IMR-90 (cell line): Measurements from ENCODE around the gene SRPRB. TPM values are rescaled to one million over a fixed set of nuclear protein-coding genes. Genes with fewer than 3 reads are reported as not detected.

Experiments used
- ATAC-seq: fragments of 200-7000 bp; cut with Tn5 transposase; 2 replicates; pipeline ENCODE4 v1.9.1; 2020; ENCODE audit warnings: low read depth, mild to moderate bottlenecking, moderate library complexity
- BruUV-seq: library from RNA; stranded (reverse); fragments of 400-500 nt; replicated peaks from 2 replicates; lab custom pipeline; 2021; lab: Mats Ljungman, UMichigan
- CTCF ChIA-PET: fragments of 300-600 bp; formaldehyde crosslinking; extraction: SDS; loops from one replicate; lab custom pipeline; 2021; ENCODE audit warnings: antibody characterized with exemption; lab: Yijun Ruan, JAX
- POLR2A ChIA-PET: fragments of 300-600 bp; sonication (Branson Sonifier 250); formaldehyde crosslinking; loops from one replicate; lab custom pipeline; 2022; ENCODE audit warnings: antibody characterized with exemption; ENCODE audit not compliant: unreplicated experiment; lab: Charles Lee
- DNase-seq: peaks from one replicate; pipeline ENCODE4 v3.0.0; 2013
- H2AFZ ChIP-seq: replicated peaks from 2 replicates; pipeline ENCODE3; 2013; ENCODE audit warnings: low read length, mild to moderate bottlenecking; ENCODE audit not compliant: poor library complexity
- H2AK5ac ChIP-seq: 2 replicates; pipeline ENCODE4 v1.6.1; 2013; ENCODE audit warnings: low read depth, low read length, inconsistent platforms
- H2AK9ac ChIP-seq: replicated peaks from 2 replicates; pipeline ENCODE3; 2013; ENCODE audit warnings: mild to moderate bottlenecking, low read depth, low read length, moderate library complexity; ENCODE audit not compliant: poor library complexity
- H2BK120ac ChIP-seq: 2 replicates; pipeline ENCODE4 v1.6.1; 2013; ENCODE audit warnings: low read depth, low read length, inconsistent platforms
- H2BK15ac ChIP-seq: 3 replicates; pipeline ENCODE4 v1.6.1; 2013; ENCODE audit warnings: low read depth, low read length, inconsistent platforms
- H2BK20ac ChIP-seq: 2 replicates; pipeline ENCODE4 v1.6.1; 2013; ENCODE audit warnings: low read depth, mild to moderate bottlenecking, inconsistent platforms, low read length, moderate library complexity
- H2BK5ac ChIP-seq: 2 replicates; pipeline ENCODE4 v1.6.1; 2013; ENCODE audit warnings: mild to moderate bottlenecking, low read depth, low read length, inconsistent platforms; ENCODE audit not compliant: poor library complexity, severe bottlenecking
- H3K14ac ChIP-seq: replicated peaks from 2 replicates; pipeline ENCODE4 v1.6.1; 2013; ENCODE audit warnings: low read depth, low read length, inconsistent platforms
- H3K18ac ChIP-seq: 2 replicates; pipeline ENCODE4 v1.6.1; 2013; ENCODE audit warnings: low read depth, low read length, control low read depth
- H3K23ac ChIP-seq: 2 replicates; pipeline ENCODE4 v1.6.1; 2013; ENCODE audit warnings: low read depth, low read length, inconsistent platforms
- H3K27ac ChIP-seq: 2 replicates; pipeline ENCODE4 v1.5.1; 2013; ENCODE audit warnings: mild to moderate bottlenecking, control low read depth, low read length; ENCODE audit not compliant: insufficient read depth
- H3K27me3 ChIP-seq: 2 replicates; pipeline ENCODE4 v1.6.1; 2013; ENCODE audit warnings: low read length; ENCODE audit not compliant: control insufficient read depth, insufficient read depth
- H3K36me3 ChIP-seq: 2 replicates; pipeline ENCODE4 v1.6.1; 2013; ENCODE audit warnings: low read length, mixed read lengths; ENCODE audit not compliant: control insufficient read depth, insufficient read depth
- H3K4ac ChIP-seq: 2 replicates; pipeline ENCODE4 v1.6.1; 2013; ENCODE audit warnings: low read depth, low read length, inconsistent platforms
- H3K4me1 ChIP-seq: 2 replicates; pipeline ENCODE4 v1.6.1; 2013; ENCODE audit warnings: low read length, mixed read lengths; ENCODE audit not compliant: control insufficient read depth, insufficient read depth
- H3K4me2 ChIP-seq: 2 replicates; pipeline ENCODE4 v1.6.1; 2013; ENCODE audit warnings: low read depth, mild to moderate bottlenecking, control low read depth, low read length, moderate library complexity
- H3K4me3 ChIP-seq: 2 replicates; pipeline ENCODE4 v1.5.1; 2013; ENCODE audit warnings: low read depth, mild to moderate bottlenecking, control low read depth, low read length, moderate library complexity; ENCODE audit not compliant: insufficient read depth
- H3K56ac ChIP-seq: 2 replicates; pipeline ENCODE4 v1.6.1; 2013; ENCODE audit warnings: low read length, inconsistent platforms; ENCODE audit not compliant: insufficient read depth; ENCODE audit errors: extremely low read depth
- H3K79me1 ChIP-seq, 2 experiments: 2 replicates each; pipeline ENCODE4 v1.6.1; 2013; ENCODE audit warnings: low read length in 2 of 2, inconsistent platforms in 1 of 2, low read depth in 1 of 2
- H3K9ac ChIP-seq: 2 replicates; pipeline ENCODE4 v1.6.1; 2013; ENCODE audit warnings: low read depth, low read length, control low read depth
- H3K9me1 ChIP-seq: 2 replicates; pipeline ENCODE4 v1.6.1; 2013; ENCODE audit warnings: low read length, inconsistent platforms; ENCODE audit not compliant: insufficient read depth
- H3K9me3 ChIP-seq: 2 replicates; pipeline ENCODE4 v1.6.1; 2013; ENCODE audit warnings: low read length; ENCODE audit not compliant: control insufficient read depth, insufficient read depth
- H4K20me1 ChIP-seq: 2 replicates; pipeline ENCODE4 v1.6.1; 2013; ENCODE audit warnings: low read length, inconsistent platforms; ENCODE audit not compliant: insufficient read depth
- H4K5ac ChIP-seq: 2 replicates; pipeline ENCODE4 v1.6.1; 2013; ENCODE audit warnings: mild to moderate bottlenecking, low read depth, low read length, control low read depth
- H4K8ac ChIP-seq, 2 experiments: 2 replicates each; pipeline ENCODE4 v1.6.1; 2013; ENCODE audit warnings: low read depth in 2 of 2, low read length in 2 of 2, control low read depth in 1 of 2, inconsistent platforms in 1 of 2
- H4K91ac ChIP-seq: 2 replicates; pipeline ENCODE4 v1.6.1; 2013; ENCODE audit warnings: low read depth, low read length, inconsistent platforms; ENCODE audit not compliant: insufficient read depth
- BHLHE40 ChIP-seq: fragments of 150-350 bp; IDR thresholded peaks from 2 replicates; pipeline ENCODE4 v1.6.1; 2016; ENCODE audit warnings: mild to moderate bottlenecking, low read depth, low read length
- CEBPB ChIP-seq: IDR thresholded peaks from 2 replicates; pipeline ENCODE4 v1.6.1; 2012; ENCODE audit warnings: low read depth, low read length, improper control_type of control experiment
- MAFK ChIP-seq: IDR thresholded peaks from 2 replicates; pipeline ENCODE4 v1.6.1; 2012; ENCODE audit warnings: low read depth, low read length, improper control_type of control experiment
- MXI1 ChIP-seq: IDR thresholded peaks from 2 replicates; pipeline ENCODE4 v1.6.1; 2012; ENCODE audit warnings: low read depth, mild to moderate bottlenecking, low read length, moderate library complexity, borderline replicate concordance
- NFE2L2 ChIP-seq: fragments of 150-350 bp; IDR thresholded peaks from 2 replicates; pipeline ENCODE4 v1.6.1; 2016; ENCODE audit warnings: low read depth, mild to moderate bottlenecking, low read length
- POLR2A ChIP-seq: IDR thresholded peaks from 2 replicates; pipeline ENCODE4 v1.6.1; 2012; ENCODE audit warnings: mild to moderate bottlenecking, low read depth, low read length
- RAD21 ChIP-seq: IDR thresholded peaks from 2 replicates; pipeline ENCODE4 v1.6.1; 2012; ENCODE audit warnings: low read length, improper control_type of control experiment
- RCOR1 ChIP-seq: IDR thresholded peaks from 2 replicates; pipeline ENCODE4 v1.6.1; 2012; ENCODE audit warnings: mild to moderate bottlenecking, low read length, improper control_type of control experiment; ENCODE audit not compliant: insufficient replicate concordance
- RFX5 ChIP-seq: IDR thresholded peaks from 2 replicates; pipeline ENCODE4 v1.8.0; 2012; ENCODE audit warnings: low read depth, mild to moderate bottlenecking, low read length, moderate library complexity
- SMC3 ChIP-seq: fragments of 150-350 bp; IDR thresholded peaks from 2 replicates; pipeline ENCODE4 v1.6.1; 2016; ENCODE audit warnings: low read depth, mild to moderate bottlenecking, antibody characterized with exemption, low read length, moderate library complexity
- USF2 ChIP-seq: fragments of 150-350 bp; IDR thresholded peaks from 2 replicates; pipeline ENCODE4 v1.6.1; 2017; ENCODE audit warnings: mild to moderate bottlenecking, antibody characterized with exemption, low read length, low read depth
- WGBS, 2 experiments: methylation state at CpG; one replicate each; pipeline versions ENCODE4 v1.1.5 to v1.1.7; 2013; ENCODE audit warnings: missing lambda C conversion rate in 2 of 2; ENCODE audit not compliant: insufficient read length in 1 of 2; ENCODE audit errors: extremely low coverage in 2 of 2; 5-methylcytosine and 5-hydroxymethylcytosine counted together
- dilution Hi-C: fragments of 300-500 bp; cut with HindIII; formaldehyde crosslinking; loops from one replicate; pipeline ENCODE4 v1.14.3; 2018; ENCODE audit warnings: low sequenced_read_pairs; ENCODE audit not compliant: unreplicated experiment
- in situ Hi-C: fragments of 300-500 bp; cut with MboI; formaldehyde crosslinking; loops from 3 replicates; pipeline ENCODE4 v1.14.3; 2019; ENCODE audit warnings: low sequenced_read_pairs, inconsistent platforms, mixed read lengths
- intact Hi-C: fragments of 100-400 bp; cut with micrococcal nuclease; formaldehyde crosslinking; loops from 2 replicates; pipeline ENCODE4 v1.10.0; 2022
- polyA plus RNA-seq, 3 experiments: library from polyadenylated mRNA; depleted of rRNA; stranded (reverse); fragments of >200 nt; gene quantifications; 2 replicates each; pipeline ENCODE4 v1.2.3, GENCODE V29; 2012; ENCODE audit warnings: low replicate concordance in 1 of 3
- total RNA-seq: library from RNA; depleted of rRNA; stranded (reverse); fragments of >200 nt; gene quantifications from 2 replicates; pipeline ENCODE4 v1.2.3, GENCODE V29; 2012
- TF ChIP-seq, protein P1 (sequence below): fragments of 150-350 bp; IDR thresholded peaks from 2 replicates; pipeline ENCODE4 v1.6.1; 2016; ENCODE audit warnings: low read depth, mild to moderate bottlenecking, low read length, moderate library complexity, borderline replicate concordance
- TF ChIP-seq, protein P2 (sequence below): conservative IDR thresholded peaks from 2 replicates; pipeline ENCODE4 v1.5.1; 2012; ENCODE audit warnings: mild to moderate bottlenecking, low read depth, low read length, improper control_type of control experiment

The SRPRB gene
- total and polyA plus RNA-seq, 2 of the 4 experiments (the other 2 are of a cell fraction): 28.8 to 131 TPM

- Histone ChIP-seq H4K91ac (no peak overlapping the region), H3K56ac (no peak overlapping the region), H3K4ac (no peak overlapping the region), H4K20me1 (no peaks in the 10 kb centered on the region), H3K9ac (no peak overlapping the region), H2BK120ac (no peak overlapping the region), H3K4me1 (no peaks in the 10 kb centered on the region), H2BK5ac (no peak overlapping the region), H3K14ac (no peak overlapping the region), H4K5ac (no peak overlapping the region), H3K23ac (no peak overlapping the region), H2AFZ (no peak overlapping the region), H3K18ac (no peak overlapping the region), H3K27me3 (peaks cover 11% of the 10 kb centered on the region), H3K4me3 (no peak overlapping the region), H3K27ac (no peak overlapping the region), H3K4me2 (no peak overlapping the region), H3K9me3 (no peaks in the 10 kb centered on the region), H2BK20ac (no peak overlapping the region), H3K9me1 (no peaks in the 10 kb centered on the region), H2AK9ac (no peak overlapping the region), H4K8ac (no peak overlapping the region), H2BK15ac (no peak overlapping the region), H3K79me1 (no peaks in the 10 kb centered on the region), H2AK5ac (no peak overlapping the region), H3K36me3 (no peaks in the 10 kb centered on the region)
- ChIA-PET POLR2A (no interaction called here), CTCF (interaction anchor here (0.7 to 1.4 kb wide), 2 partner anchors 11 to 312 kb away, joined by 3 read pairs; no protein-coding TSS in a partner anchor)
- dilution Hi-C loops (no loop called here), in situ Hi-C loops (no loop called here), intact Hi-C loops (no loop called here)
- DNase-seq (no peak), ATAC-seq (no peak)
- no TSS peak for BruUV-seq
- WGBS, 2 experiments: 90% methylated on average over 2 of the region's 10 CpGs; no CpG with 5 or more reads in 1 of the 2 experiments
- no peak for TF ChIP-seq RAD21
- TF ChIP-seq, protein P1, sequence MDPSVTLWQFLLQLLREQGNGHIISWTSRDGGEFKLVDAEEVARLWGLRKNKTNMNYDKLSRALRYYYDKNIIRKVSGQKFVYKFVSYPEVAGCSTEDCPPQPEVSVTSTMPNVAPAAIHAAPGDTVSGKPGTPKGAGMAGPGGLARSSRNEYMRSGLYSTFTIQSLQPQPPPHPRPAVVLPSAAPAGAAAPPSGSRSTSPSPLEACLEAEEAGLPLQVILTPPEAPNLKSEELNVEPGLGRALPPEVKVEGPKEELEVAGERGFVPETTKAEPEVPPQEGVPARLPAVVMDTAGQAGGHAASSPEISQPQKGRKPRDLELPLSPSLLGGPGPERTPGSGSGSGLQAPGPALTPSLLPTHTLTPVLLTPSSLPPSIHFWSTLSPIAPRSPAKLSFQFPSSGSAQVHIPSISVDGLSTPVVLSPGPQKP: no peak
- TF ChIP-seq RCOR1: no peak
- TF ChIP-seq SMC3: no peak
- TF ChIP-seq BHLHE40: no peak
- TF ChIP-seq CEBPB: no peak
- no peak for TF ChIP-seq NFE2L2
- TF ChIP-seq USF2: no peak
- no peak for TF ChIP-seq RFX5
- TF ChIP-seq MXI1: no peak
- no peak for TF ChIP-seq POLR2A
- no peak for TF ChIP-seq MAFK
- TF ChIP-seq, protein P2, sequence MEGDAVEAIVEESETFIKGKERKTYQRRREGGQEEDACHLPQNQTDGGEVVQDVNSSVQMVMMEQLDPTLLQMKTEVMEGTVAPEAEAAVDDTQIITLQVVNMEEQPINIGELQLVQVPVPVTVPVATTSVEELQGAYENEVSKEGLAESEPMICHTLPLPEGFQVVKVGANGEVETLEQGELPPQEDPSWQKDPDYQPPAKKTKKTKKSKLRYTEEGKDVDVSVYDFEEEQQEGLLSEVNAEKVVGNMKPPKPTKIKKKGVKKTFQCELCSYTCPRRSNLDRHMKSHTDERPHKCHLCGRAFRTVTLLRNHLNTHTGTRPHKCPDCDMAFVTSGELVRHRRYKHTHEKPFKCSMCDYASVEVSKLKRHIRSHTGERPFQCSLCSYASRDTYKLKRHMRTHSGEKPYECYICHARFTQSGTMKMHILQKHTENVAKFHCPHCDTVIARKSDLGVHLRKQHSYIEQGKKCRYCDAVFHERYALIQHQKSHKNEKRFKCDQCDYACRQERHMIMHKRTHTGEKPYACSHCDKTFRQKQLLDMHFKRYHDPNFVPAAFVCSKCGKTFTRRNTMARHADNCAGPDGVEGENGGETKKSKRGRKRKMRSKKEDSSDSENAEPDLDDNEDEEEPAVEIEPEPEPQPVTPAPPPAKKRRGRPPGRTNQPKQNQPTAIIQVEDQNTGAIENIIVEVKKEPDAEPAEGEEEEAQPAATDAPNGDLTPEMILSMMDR: no peak
Measured at GRCh38 chr3:133832802-133833144, 27.2 kb downstream of the SRPRB start.
